ENCODE results near the gene HTATIP2.
A peak's percentile ranks its signal among the peaks of the same experiment; 100 is the strongest.
"Not testable (repeated sequence)": the region's sequence is repeated elsewhere in the genome, so short reads cannot be mapped to it uniquely, and the experiment has no call there.

Gene HTATIP2

DNA sequence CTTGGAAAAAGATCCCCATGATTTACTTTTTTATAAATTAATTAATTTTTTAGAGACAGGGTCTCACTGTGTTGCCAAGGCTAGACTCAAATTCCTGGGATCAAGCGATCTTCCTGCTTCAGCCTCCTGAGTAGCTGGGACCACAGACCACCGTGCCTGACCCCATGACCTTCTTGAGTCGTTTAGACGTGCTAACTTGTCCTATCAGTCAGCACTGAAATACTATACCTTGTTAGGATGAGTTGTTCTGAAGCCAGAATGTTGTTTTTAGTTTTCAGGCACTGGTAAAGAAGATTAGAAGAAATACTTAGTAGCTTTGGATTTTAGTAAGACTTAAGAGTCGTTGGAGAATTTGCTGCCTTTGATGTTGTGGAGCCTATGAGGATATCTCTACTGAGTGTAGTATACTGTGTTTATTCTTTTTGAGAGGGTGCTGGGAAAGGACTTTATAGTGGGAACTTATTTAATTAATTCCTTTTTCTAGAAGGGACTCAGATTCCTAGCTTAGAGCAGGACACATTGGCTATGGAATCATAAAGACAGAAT, 8.6 kb downstream of the HTATIP2 start:
- no peak for DNase-seq (ENCODE audit: low read depth)

DNA sequence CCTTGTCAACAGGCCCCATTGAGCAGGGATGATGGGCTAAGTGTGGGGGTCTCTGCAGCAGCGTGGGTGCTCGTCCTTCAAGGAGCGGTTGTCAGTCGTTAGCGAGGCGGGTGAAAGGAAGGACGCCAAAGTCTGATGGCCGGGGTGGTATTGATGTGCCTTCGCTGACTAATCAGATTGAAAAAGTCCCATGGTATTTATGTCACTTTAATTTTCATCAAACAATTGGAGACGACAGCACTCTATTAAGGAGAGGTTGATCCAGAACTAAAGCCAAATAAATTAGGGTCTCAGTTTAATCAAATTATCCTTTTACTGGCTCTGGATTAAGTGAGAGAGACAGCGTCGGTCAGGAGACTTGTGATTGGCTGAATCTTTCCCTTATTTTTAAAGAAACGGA, 9.6 kb downstream of the HTATIP2 start:
- no peak for DNase-seq (ENCODE audit: low read depth)

DNA sequence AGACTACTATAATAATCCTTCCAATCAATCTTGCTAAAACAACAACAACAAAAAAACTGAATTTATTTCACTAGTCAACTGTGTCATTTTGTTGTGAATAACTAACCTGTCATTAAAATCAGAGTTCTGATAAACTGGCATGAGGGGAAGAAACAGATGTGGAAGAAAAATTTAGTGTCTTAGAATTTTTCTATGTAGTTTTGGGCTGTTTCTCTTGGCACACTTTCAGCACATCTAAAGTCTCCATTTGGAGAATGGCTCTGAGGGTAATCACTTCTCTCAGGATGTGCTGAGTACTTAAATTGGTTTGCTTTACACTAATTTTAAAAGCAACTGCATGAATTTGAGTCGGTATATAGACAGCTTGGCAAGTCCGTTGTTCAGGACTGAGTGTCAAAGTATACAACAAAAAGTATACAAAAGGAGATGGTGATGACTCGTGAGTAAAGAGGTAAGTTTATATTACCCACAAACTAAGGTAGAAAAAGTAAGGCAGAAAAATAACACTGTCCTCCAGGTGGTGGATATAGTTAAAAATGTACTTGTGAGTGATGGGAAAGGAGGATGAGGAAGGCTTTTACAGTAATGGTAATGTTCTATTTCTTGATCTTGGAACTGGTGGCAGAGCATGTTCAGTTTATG, 10.2 kb downstream of the HTATIP2 start:
- no peak for DNase-seq (ENCODE audit: low read depth)

DNA sequence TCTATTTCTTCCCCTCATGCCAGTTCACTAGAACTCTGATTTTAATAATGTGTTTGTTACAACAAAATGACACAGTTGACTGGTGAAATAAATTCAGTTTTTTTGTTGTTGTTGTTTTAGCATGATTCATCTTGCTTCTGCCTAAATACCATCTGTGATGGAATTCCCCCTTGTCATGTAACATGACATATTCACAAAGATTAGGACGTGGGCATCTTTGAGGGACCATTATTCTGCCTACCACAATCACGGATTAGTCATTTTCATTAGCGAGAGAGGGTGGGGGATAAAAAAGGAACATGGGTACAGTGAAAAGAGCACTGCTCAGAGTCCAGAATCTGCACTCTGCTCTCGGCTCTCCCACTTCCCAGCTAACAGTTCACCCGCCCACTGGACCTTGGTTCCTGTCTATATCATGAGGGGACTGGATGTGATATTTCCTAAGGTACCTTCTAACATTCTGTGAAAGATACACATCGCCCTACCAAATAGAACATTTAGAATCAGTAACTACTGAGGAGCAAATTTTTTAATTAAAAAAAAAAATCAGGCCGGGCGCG, 11.3 kb downstream of the HTATIP2 start:
- no peak for DNase-seq (ENCODE audit: low read depth)

DNA sequence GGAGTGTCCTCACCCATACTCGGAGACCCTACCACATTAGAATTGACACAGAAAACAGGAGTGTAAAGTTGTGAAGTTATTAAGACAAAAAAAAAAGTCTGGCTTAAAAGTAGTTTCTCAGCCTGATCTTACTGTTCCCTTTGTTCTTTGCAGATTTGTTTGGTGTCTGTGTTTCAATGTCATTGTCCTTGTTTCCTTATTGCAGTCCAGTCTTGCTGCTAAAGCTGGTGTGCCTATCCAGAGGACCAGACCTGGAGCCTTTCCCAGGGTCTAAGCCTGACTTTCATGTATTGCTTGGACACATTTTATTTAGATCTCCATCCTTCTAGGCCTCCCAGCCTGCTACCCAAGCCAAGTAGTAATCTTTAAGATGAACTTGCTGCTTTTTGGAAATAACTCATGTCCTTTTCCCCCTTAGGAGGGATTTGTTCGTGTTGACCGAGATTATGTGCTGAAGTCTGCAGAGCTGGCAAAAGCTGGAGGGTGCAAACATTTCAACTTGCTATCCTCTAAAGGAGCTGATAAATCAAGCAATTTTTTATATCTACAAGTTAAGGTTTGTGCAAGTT, 12.7 kb downstream of the HTATIP2 start:
- no peak for DNase-seq (ENCODE audit: low read depth)

DNA sequence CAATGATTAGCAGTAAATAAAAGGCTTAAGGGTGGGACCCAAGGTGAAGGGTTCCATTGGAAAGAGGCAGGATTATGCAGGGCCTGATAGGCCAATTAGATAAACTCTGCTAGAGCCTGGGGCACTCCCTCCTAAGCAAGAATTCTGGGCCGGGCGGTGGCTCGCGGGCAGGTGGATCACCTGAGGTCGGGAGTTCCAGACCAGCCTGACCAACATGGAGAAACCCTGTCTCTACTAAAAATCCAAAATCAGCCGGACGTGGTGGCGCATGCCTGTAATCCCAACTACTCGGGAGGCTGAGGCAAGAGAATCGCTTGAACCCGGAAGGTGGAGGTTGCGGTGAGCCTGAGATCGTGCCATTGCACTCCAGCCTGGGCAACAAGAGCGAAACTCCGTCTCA, 22.5 kb downstream of the HTATIP2 start:
- not testable (repeated sequence) for DNase-seq (ENCODE audit: low read depth)

DNA sequence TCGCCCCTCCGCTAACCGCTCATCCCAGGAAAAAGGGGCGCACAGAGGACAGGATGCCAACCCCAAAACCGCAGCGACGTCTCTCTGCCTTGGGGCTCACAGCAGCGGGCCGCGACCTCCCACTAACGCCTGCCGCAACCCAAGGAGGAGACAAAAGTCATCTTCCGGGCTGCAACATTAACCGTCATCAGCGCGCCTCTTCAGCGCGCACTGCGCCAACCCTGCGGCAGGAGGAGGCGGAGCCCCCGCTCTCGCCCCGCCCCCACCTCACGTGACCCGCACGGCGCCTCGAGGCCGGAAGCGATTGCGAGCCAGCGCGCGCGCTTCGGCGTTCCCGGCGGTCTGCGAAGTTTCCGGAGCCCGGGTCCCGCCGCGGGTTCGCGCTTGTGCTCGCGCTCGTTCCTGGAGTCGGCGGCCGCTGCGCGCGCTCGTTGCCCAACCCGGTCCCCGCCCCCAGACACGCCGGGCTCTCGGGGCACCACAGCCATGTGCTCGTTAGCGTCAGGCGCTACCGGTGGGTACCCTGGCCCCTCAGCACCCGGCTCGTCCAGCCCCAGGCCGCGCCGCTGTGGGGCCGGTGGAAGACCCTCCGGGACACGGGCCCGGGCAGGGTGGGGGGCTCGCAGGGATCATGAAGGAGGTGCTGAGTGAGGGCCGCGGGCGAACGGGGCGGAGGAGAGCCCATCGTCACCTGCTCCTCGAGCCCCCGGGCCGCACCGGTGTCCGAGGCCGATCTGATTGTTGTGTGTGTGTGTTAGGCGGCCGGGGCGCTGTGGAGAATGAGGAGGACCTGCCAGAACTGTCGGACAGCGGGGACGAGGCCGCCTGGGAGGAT, 24.0 kb downstream of the HTATIP2 start, which contains the start of gene PRMT3:
Gene PRMT3 (plus strand): TSS at position 456 of the 835 bp plus-strand sequence. CDS start 31 bp downstream, at position 487.
- peak; percentile 96 for DNase-seq (ENCODE audit: low read depth)

DNA sequence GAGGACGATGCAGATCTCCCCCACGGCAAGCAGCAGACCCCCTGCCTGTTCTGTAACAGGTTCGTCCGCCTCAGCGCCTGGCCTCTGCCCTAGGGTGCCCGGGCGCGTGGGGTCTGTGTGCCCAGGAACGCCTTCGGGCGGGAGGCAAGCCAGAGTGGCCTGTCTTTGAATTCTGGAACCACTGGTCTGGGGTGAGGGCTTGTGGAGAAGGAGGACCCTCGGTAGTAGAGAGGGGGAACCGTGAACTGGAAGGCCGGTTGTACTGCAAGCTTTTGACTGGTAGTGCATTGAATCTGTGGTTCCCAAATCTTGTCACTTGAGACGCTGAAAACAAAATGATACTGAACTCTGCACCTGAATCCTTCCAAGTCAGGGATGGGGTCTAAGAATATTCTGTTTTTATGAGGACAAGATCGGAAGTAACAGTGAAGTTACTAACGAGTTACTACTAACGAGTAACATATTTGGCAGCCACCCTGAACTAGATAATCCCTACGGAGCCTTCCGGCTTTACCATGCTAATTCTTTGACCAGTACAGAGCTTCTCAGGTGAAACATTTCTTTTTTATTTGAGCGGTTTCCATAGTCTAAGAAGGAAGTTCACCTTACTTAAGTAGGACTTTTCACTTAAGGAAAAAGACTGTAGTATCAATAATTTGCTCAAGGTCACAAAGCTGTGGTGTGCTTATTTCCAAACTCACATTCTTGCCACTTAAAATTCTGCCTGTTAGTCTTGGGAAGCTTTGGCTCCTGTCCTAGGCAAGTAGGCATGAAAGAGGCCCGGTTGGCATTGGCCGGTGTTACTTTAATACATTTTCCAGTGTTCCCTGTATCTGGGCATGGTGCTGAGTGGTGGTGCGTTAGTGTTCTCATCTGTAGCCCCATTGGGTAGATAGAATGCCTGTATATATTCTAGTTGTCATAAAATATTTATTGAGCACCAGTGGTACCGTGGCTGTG, 24.9 kb downstream of the HTATIP2 start:
- DNase-seq (ENCODE audit: low read depth): no peak

DNA sequence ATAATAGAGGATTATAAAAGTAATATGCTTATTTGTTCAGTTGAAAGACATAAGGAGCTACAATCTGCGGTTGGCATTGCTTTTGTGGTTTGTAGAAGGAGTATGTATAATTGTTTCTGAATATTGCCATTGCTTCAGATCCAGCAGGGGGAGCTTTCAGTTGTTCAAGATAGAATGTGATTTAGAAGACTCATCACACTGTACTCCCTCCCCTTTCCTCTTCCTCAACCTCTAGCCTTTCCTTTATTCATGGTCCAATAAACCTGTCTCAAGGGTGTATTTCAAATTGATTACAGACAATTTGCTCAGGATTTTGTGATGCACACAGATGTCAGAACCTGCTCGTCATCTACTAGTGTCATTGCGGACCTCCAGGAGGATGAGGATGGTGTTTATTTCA, 33.8 kb downstream of the HTATIP2 start:
- DNase-seq (ENCODE audit: low read depth): no peak

DNA sequence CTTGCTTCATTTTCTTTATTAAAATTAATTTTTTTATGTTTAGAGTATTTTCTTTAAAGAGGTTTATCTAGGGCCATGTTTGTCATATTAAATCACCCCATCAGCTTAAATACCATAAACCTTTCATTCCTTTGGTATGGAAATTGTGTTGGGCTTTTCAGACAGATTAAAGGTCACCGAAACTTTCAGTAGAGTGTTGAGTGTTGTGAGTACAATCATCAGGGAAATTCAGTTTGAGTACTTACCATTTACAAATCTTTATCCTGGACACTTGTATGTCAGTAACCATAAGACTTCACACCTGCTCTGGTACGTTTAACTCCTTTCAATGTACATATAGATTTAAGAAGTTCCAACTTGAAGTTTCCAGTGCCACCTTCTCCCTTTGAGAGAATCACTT, 36.0 kb downstream of the HTATIP2 start:
- no peak for DNase-seq (ENCODE audit: low read depth)

DNA sequence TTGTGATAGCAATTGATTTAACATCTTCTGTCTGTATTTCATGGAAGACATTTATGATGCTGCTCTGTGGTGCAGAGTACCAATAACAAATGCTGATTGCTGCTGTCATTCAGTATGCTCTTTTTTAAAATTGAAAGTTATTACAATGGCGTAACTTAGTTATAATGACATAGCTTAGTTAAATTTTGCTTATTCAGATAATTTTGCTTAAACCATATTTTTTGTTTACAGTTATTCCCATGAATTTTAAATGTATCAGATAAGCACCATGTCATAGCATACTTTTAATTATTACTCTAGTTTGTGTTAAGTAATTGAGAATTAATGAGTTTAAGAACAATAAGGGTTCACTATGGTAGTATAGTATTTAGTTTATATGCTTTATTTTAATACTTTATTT, 39.5 kb downstream of the HTATIP2 start:
- DNase-seq (ENCODE audit: low read depth): no peak

DNA sequence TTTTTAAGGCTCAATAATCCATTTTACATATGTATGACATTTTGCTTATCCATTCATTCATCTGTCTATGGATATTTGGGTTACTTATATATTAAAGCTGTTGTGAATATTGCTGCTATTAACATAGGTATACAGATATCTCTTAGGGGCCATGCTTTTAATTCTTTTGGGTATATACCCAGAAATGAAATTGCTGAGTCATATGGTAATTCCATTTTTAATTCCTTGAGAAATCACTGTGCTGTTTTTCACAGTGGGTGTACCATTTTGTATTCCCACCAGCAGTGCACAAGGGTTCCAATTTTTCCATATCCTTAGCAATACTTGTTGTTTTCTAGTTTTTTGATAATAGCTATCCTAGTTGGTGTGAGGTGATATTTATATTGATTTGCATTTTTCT, 43.0 kb downstream of the HTATIP2 start:
- DNase-seq (ENCODE audit: low read depth): no peak

DNA sequence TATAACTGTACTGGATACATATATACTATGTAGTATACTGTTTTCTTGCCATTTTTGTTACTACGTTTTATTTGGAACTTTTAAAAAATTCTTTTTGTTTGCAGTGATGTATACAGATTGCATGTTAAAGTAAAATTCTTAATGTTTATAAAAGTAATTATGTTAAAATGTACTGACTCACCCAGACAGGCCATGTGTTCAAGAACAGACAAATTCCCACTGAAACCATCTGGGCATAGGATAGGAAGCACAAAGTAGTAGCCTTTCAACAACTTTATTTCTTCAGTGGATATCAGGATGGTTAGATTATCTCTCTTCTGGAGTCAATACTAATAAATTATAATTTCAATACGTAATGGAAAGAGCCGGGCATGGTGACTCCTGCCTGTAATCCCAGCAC, 43.8 kb downstream of the HTATIP2 start:
- DNase-seq (ENCODE audit: low read depth): no peak

DNA sequence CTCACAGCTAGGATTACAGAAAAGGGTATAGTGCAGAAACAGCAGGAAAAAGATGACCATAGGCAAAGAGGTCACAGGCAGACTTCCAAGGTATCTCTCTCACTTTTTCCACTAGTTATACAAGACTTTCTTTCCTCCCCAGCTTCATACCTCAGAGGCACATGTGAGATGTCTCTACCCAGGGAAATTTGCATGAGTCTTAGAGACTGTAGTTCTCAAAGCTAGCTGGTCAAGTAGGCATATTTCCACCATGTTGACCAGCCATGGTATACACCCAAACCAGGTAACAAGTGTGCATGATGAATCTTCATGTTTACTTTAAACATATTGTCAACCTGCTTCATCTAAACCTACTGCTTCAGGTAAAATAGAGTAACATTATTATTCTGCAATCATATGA, 51.9 kb downstream of the HTATIP2 start:
- no peak for DNase-seq (ENCODE audit: low read depth)

DNA sequence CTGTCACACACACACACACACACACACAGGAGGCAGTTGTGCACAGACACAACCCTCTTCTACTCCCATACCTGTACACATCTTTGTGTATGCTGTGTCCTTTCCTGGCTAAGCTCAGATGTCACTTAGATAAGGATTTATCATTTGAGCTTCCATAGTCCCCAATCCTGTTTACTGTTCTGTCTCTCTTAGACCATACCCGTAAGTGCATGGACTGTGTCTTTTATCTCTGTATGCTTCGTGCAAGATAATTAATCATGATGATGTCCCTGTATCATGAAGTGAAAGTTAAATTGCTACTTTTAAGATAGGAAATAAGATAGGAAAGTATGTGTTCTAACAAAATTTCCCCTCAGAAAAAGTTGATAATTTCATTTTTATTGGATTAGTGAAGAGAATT, 54.3 kb downstream of the HTATIP2 start:
- DNase-seq (ENCODE audit: low read depth): no peak

DNA sequence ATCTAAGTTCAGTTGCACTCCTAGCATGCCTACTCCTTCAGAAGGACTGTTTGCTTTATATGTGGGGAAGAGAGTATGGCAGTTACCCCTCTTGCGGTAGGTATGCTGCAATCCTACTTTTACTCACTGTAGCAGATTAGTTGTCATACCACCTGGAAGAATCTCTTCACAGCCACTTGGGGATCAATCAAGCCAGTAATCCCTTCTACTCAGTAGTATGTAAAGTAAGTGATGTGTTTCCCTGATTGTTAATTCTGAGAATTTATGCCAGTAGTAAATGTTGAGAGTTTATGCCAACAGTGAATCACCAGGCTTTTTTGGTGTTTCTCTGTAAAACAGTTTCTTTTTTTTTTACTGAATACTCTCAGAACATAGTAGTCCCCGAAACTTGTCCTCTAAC, 58.4 kb downstream of the HTATIP2 start:
- DNase-seq (ENCODE audit: low read depth): no peak

DNA sequence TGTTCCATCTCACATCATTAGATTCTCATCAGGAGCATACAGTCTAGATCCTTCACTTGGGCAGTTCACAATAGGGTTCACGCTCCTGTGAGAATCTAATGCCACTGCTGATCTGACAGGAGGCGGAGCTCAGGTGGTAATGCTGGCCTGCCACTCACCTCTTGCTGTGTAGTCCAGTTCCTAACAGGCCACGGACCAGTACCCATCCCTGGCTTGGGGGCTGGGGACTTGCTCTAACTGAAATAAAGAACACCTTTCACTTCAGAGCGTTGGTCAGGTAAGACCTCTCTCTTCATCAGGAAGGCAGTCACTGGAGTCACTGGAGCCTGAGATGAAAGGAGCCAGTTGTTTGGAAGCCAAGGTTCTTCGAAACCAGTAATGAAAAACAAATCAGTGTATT, 65.7 kb downstream of the HTATIP2 start:
- DNase-seq (ENCODE audit: low read depth): no peak

All from activated gamma-delta T cell treated with anti-CD3 and anti-CD28 coated beads, Interleukin-2, amount 50 U/mL, for 16 hours (primary cell).